Choroid plexus epithelial cell (primary cell): Measurements from ENCODE around the gene CREB3L2.
"Not testable (repeated sequence)": the region's sequence is repeated elsewhere in the genome, so short reads cannot be mapped to it uniquely, and the experiment has no call there.

Source experiments
- DNase-seq: peaks from one replicate; pipeline ENCODE4 v3.0.0-alpha.2; 2010; ENCODE audit warnings: low read depth
- H3K4me3 ChIP-seq: 2 replicates; pipeline ENCODE4 v1.5.1; 2011; ENCODE audit warnings: low read depth, mild to moderate bottlenecking, control low read depth, low read length, moderate library complexity
- CTCF ChIP-seq: conservative IDR thresholded peaks from 2 replicates; pipeline ENCODE4 v1.5.1; 2011; ENCODE audit warnings: low read depth, mild to moderate bottlenecking, control low read depth, inconsistent platforms, low read length, moderate library complexity

The CREB3L2 gene

GRCh38 chr7:137975221-137975620 lies 26.7 kb downstream of the CREB3L2 start:
- TF ChIP-seq CTCF: no peak

GRCh38 chr7:137974766-137975165 lies 27.1 kb downstream of the CREB3L2 start:
- TF ChIP-seq CTCF: no peak
- H3K4me3 ChIP-seq: no peak overlapping the region
- no peak for DNase-seq

More at GRCh38 chr7:137975221-137975620, 26.7 kb downstream of the CREB3L2 start:
- H3K4me3 ChIP-seq: no peak overlapping the region
- peak; percentile 82 for DNase-seq

GRCh38 chr7:137970253-137970975 lies 31.5 kb downstream of the CREB3L2 start:
- peak; percentile 93 for DNase-seq
- TF ChIP-seq CTCF: no peak
- H3K4me3 ChIP-seq: no peak overlapping the region

GRCh38 chr7:137969828-137970227 lies 32.1 kb downstream of the CREB3L2 start:
- H3K4me3 ChIP-seq: no peak overlapping the region
- no peak for DNase-seq
- no peak for TF ChIP-seq CTCF

GRCh38 chr7:137968890-137969289 lies 33.0 kb downstream of the CREB3L2 start:
- H3K4me3 ChIP-seq: no peak overlapping the region
- no peak for DNase-seq
- TF ChIP-seq CTCF: no peak

GRCh38 chr7:137968339-137968738 lies 33.5 kb downstream of the CREB3L2 start:
- H3K4me3 ChIP-seq, DNase-seq: not testable (repeated sequence)

GRCh38 chr7:137967143-137968018 lies 34.5 kb downstream of the CREB3L2 start:
- TF ChIP-seq CTCF: no peak
- no peak overlapping the region for H3K4me3 ChIP-seq
- DNase-seq: peak; percentile 75
